Epithelial cell of proximal tubule (primary cell): ENCODE measurements around the gene SDK2. TPM values are rescaled to one million over a fixed set of nuclear protein-coding genes. Genes with fewer than 3 reads are reported as not detected.

Experiments
- DNase-seq: peaks from one replicate; pipeline ENCODE4 v3.0.0-alpha.2; 2011; ENCODE audit warnings: low read depth
- H3K4me3 ChIP-seq: 2 replicates; pipeline ENCODE4 v1.5.1; 2011; ENCODE audit warnings: low read depth, mild to moderate bottlenecking, low read length
- total RNA-seq: library from RNA; depleted of rRNA; stranded (reverse); fragments of >200 nt; gene quantifications from 2 replicates; pipeline ENCODE4 v1.2.3, GENCODE V29; 2015
- TF ChIP-seq, protein P1 (sequence below): conservative IDR thresholded peaks from 2 replicates; pipeline ENCODE4 v1.5.1; 2012; ENCODE audit warnings: low read depth, mild to moderate bottlenecking, low read length

Gene SDK2
- total RNA-seq, 1 donor from 2014 or later: 0.12 TPM

GRCh38 chr17:73641826-73642600, 2.2 kb downstream of the SDK2 start:
- H3K4me3 ChIP-seq: no peak overlapping the region
- TF ChIP-seq, protein P1, sequence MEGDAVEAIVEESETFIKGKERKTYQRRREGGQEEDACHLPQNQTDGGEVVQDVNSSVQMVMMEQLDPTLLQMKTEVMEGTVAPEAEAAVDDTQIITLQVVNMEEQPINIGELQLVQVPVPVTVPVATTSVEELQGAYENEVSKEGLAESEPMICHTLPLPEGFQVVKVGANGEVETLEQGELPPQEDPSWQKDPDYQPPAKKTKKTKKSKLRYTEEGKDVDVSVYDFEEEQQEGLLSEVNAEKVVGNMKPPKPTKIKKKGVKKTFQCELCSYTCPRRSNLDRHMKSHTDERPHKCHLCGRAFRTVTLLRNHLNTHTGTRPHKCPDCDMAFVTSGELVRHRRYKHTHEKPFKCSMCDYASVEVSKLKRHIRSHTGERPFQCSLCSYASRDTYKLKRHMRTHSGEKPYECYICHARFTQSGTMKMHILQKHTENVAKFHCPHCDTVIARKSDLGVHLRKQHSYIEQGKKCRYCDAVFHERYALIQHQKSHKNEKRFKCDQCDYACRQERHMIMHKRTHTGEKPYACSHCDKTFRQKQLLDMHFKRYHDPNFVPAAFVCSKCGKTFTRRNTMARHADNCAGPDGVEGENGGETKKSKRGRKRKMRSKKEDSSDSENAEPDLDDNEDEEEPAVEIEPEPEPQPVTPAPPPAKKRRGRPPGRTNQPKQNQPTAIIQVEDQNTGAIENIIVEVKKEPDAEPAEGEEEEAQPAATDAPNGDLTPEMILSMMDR: no peak
- DNase-seq: no peak

DNA sequence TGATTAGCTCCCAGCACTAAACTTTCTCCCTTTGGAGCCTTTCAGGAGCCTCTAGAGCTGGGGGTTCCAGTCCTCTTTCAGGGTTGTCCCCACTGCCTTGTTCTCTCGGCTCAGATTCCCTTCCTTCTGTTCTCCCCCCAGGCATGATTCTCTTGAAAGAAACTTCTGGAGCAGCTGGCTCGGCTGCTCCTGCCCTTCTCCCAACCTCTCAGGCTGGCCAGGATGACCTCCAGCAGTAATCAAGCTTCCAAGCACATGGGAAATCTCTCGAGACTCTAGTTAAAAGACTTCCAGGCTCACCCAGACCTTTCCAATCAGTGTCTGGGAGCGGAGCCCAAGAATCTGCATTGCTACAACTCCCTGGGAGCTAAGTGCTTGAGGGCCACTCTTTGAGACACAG, 3.6 kb downstream of the SDK2 start:
- TF ChIP-seq, protein P1: no peak
- no peak for DNase-seq
- no peak overlapping the region for H3K4me3 ChIP-seq

- TF ChIP-seq, protein P1: no peak
- no peak overlapping the region for H3K4me3 ChIP-seq
- DNase-seq: no peak
Observed at GRCh38 chr17:73639932-73640331, 4.3 kb downstream of the SDK2 start.

DNA sequence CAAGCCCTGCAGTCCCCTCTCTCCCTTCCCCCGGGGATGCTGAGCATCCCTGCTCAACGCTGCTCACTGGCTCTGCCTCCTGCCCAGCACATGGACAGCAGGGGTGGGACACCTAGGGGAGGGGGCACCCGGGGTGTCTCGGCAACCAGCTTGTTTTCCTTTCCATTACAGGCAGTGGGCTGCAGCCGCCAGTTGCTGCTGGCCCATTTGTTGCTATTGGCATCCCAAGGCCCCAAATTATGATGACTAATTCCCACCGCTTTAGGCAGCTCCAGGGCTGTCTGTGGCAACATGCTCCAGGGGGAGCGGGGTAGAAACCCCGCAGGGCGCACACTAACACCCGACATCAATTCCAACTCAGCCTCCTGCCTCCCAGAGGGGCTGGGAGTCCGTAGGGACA, 4.9 kb downstream of the SDK2 start:
- H3K4me3 ChIP-seq: no peak overlapping the region
- no peak for DNase-seq
- TF ChIP-seq, protein P1: no peak

DNA sequence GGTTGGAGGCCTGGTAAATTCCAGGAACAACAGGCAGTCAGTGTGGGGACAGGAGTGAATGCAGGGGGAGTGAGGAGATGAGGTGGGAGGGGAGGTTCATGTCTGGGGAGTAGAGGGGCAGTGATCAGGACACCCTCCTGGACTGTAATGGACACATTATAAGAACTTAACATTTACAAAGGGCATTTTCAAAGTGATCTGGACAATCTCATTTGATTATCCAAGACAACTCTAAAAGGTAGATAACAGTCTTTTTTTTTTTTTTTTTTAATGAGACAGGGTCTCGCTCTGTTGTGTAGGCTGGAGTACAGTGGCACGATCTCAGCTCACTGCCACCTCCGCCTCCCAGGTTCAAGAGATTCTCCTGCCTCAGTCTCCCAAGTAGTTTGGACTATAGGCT, 5.7 kb downstream of the SDK2 start:
- no peak for DNase-seq
- TF ChIP-seq, protein P1: no peak
- no peak overlapping the region for H3K4me3 ChIP-seq

DNA sequence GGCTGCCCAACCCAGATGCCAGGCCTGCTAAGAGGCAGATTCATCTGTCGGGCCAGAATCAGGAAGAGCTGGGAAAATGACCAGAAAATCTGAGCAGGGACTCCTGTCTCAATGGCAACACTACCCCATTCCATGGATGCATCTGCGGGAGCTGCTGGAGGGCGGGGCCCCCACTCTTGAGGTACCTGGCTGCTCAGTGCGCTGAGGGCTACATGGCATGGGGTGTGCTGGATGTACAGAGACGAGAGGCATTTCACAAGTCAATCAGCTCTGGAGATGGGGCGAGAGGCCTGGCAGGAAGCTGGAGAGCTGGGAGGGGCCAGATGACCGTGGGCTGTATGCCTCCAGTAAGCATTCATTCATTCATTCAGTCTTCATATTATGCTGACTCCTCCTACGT, 6.4 kb downstream of the SDK2 start:
- TF ChIP-seq, protein P1: no peak
- H3K4me3 ChIP-seq: no peak overlapping the region
- no peak for DNase-seq
